HepG2 (cell line): ENCODE measurements around the gene KAZN. TPM values are rescaled to one million over a fixed set of nuclear protein-coding genes. Genes with fewer than 3 reads are reported as not detected.

Experiments
- AKAP8 ChIP-seq: sonication (generic); formaldehyde crosslinking; IDR thresholded peaks from 2 replicates; pipeline ENCODE4 v1.5.1; 2020; ENCODE audit warnings: mild to moderate bottlenecking, missing genetic modification reagents
- CEBPG ChIP-seq: IDR thresholded peaks from 2 replicates; pipeline ENCODE4 v1.6.1; 2016
- HMGA1 ChIP-seq: sonication (generic); formaldehyde crosslinking; conservative IDR thresholded peaks from 2 replicates; pipeline ENCODE4 v1.4.0; 2020; ENCODE audit warnings: missing genetic modification reagents
- MYNN ChIP-seq: sonication (generic); formaldehyde crosslinking; IDR thresholded peaks from 2 replicates; pipeline ENCODE4 v1.4.0; 2020; ENCODE audit warnings: mild to moderate bottlenecking, low read depth, missing genetic modification reagents
- RORA ChIP-seq: sonication (generic); formaldehyde crosslinking; IDR thresholded peaks from 2 replicates; pipeline ENCODE4 v1.5.0; 2020; ENCODE audit warnings: mild to moderate bottlenecking, missing genetic modification reagents, moderate library complexity
- SMARCC2 ChIP-seq: fragments of 450-650 bp; IDR thresholded peaks from 2 replicates; pipeline ENCODE4 v1.6.1; 2017; ENCODE audit warnings: antibody characterized with exemption, mild to moderate bottlenecking
- TBX2 ChIP-seq: sonication (generic); formaldehyde crosslinking; IDR thresholded peaks from 2 replicates; pipeline ENCODE4 v1.5.0; 2020; ENCODE audit warnings: missing genetic modification reagents, mild to moderate bottlenecking, borderline replicate concordance
- ZBTB43 ChIP-seq: sonication (generic); formaldehyde crosslinking; conservative IDR thresholded peaks from 2 replicates; pipeline ENCODE4 v1.4.0; 2020; ENCODE audit warnings: missing genetic modification reagents
- ZHX1 ChIP-seq: sonication (generic); formaldehyde crosslinking; IDR thresholded peaks from 2 replicates; pipeline ENCODE4 v1.8.1; 2022; ENCODE audit warnings: low read depth, mild to moderate bottlenecking, missing genetic modification reagents
- ZNF124 ChIP-seq: sonication (generic); formaldehyde crosslinking; IDR thresholded peaks from 2 replicates; pipeline ENCODE4 v1.4.0; 2020; ENCODE audit warnings: missing genetic modification reagents
- ZNF205 ChIP-seq: IDR thresholded peaks from 2 replicates; pipeline ENCODE4 v1.6.1; 2018; ENCODE audit warnings: missing biosample characterization, missing genetic modification reagents
- ZNF546 ChIP-seq: sonication (generic); formaldehyde crosslinking; conservative IDR thresholded peaks from 2 replicates; pipeline ENCODE4 v1.8.1; 2023; ENCODE audit warnings: mild to moderate bottlenecking, missing genetic modification reagents
- ZNF547 ChIP-seq: sonication (generic); formaldehyde crosslinking; IDR thresholded peaks from 2 replicates; pipeline ENCODE4 v1.5.1; 2020; ENCODE audit warnings: mild to moderate bottlenecking, missing genetic modification reagents
- ZNF557 ChIP-seq: sonication (generic); formaldehyde crosslinking; IDR thresholded peaks from 2 replicates; pipeline ENCODE4 v1.4.0; 2020; ENCODE audit warnings: missing genetic modification reagents
- ZNF644 ChIP-seq: IDR thresholded peaks from 2 replicates; pipeline ENCODE4 v1.6.1; 2016; ENCODE audit warnings: low read depth
- ZNF713 ChIP-seq: sonication (generic); formaldehyde crosslinking; IDR thresholded peaks from 2 replicates; pipeline ENCODE4 v1.4.0; 2020; ENCODE audit warnings: mild to moderate bottlenecking, missing genetic modification reagents
- ZNF776 ChIP-seq: sonication (generic); formaldehyde crosslinking; IDR thresholded peaks from 2 replicates; pipeline ENCODE4 v1.4.0; 2020; ENCODE audit warnings: mild to moderate bottlenecking, missing genetic modification reagents
- ZNF777 ChIP-seq: sonication (generic); formaldehyde crosslinking; IDR thresholded peaks from 2 replicates; pipeline ENCODE4 v1.4.0; 2020; ENCODE audit warnings: missing genetic modification reagents
- polyA plus RNA-seq, 8 experiments: library from polyadenylated mRNA; depleted of rRNA in 3 of 8; stranded (reverse) in 7 of 8; unstranded in 1 of 8; fragments of >200 nt; fragmentation: Illumina TruSeq in 4 of 8; extraction: Trizol in 4 of 8; gene quantifications; 2 replicates each; pipeline versions ENCODE4 v1.2.1 to v1.2.3, GENCODE V29; 2011 to 2016; ENCODE audit warnings: low read depth in 4 of 8, missing spikeins in 1 of 8, mixed read lengths in 1 of 8; ENCODE audit not compliant: insufficient read depth in 1 of 8
- total RNA-seq, 5 experiments: library from RNA; depleted of rRNA; stranded (reverse); fragments of >200 nt; fragmentation: Illumina TruSeq; extraction: Trizol; gene quantifications; 2 replicates each; pipeline ENCODE4 v1.2.3, GENCODE V29; 2016; ENCODE audit warnings: low read depth in 1 of 5
- TF ChIP-seq, protein P1 (sequence below): sonication (generic); formaldehyde crosslinking; IDR thresholded peaks from 2 replicates; pipeline ENCODE4 v1.5.0; 2020; ENCODE audit warnings: missing genetic modification reagents
- TF ChIP-seq, protein P2 (sequence below): sonication (generic); formaldehyde crosslinking; IDR thresholded peaks from 2 replicates; pipeline ENCODE4 v1.4.0; 2020; ENCODE audit warnings: missing genetic modification reagents, borderline replicate concordance
- TF ChIP-seq, protein P3 (sequence below): sonication (generic); formaldehyde crosslinking; IDR thresholded peaks from 2 replicates; pipeline ENCODE4 v1.4.0; 2020; ENCODE audit warnings: missing genetic modification reagents
- TF ChIP-seq, protein P4 (sequence below): IDR thresholded peaks from 2 replicates; pipeline ENCODE4 v1.6.1; 2016; ENCODE audit warnings: low read depth

The KAZN gene
- total and polyA plus RNA-seq, 2 of the 13 experiments (the other 11 are each of a cell fraction or from before 2014, with no cell fraction given), result 10.4 to 13.5 TPM

GRCh38 chr1:15145327-15145726, 546.8 kb downstream of the KAZN start (continued):
- TF ChIP-seq ZHX1 (CRISPR knock-in tag), result 0 out of 2 replicates have a peak, but pooled peaks have one; percentile 40
- TF ChIP-seq MYNN (CRISPR knock-in tag), result no peak
- TF ChIP-seq, protein P1, sequence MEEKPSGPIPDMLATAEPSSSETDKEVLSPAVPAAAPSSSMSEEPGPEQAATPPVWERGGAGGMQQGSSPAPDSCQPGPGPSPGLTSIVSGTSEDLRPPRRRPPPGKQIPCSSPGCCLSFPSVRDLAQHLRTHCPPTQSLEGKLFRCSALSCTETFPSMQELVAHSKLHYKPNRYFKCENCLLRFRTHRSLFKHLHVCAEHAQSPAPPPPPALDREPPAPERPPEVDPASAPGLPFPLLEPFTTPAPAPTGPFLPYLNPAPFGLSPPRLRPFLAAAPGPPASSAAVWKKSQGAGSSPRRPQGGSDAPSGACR (CRISPR knock-in tag), result peak; percentile 55; the same call in 1 of the 2 replicates
- peak; percentile 76; the same call in 1 of the 2 replicates for TF ChIP-seq AKAP8 (CRISPR knock-in tag)
- TF ChIP-seq ZNF557 (CRISPR knock-in tag), result no peak
- peak; percentile 68; the same call in 1 of the 2 replicates for TF ChIP-seq ZNF644 (CRISPR knock-in tag)
- TF ChIP-seq ZNF713 (CRISPR knock-in tag), result no peak
- TF ChIP-seq SMARCC2, result no peak
- peak; percentile 96 for TF ChIP-seq CEBPG (CRISPR knock-in tag)
- TF ChIP-seq, protein P2, sequence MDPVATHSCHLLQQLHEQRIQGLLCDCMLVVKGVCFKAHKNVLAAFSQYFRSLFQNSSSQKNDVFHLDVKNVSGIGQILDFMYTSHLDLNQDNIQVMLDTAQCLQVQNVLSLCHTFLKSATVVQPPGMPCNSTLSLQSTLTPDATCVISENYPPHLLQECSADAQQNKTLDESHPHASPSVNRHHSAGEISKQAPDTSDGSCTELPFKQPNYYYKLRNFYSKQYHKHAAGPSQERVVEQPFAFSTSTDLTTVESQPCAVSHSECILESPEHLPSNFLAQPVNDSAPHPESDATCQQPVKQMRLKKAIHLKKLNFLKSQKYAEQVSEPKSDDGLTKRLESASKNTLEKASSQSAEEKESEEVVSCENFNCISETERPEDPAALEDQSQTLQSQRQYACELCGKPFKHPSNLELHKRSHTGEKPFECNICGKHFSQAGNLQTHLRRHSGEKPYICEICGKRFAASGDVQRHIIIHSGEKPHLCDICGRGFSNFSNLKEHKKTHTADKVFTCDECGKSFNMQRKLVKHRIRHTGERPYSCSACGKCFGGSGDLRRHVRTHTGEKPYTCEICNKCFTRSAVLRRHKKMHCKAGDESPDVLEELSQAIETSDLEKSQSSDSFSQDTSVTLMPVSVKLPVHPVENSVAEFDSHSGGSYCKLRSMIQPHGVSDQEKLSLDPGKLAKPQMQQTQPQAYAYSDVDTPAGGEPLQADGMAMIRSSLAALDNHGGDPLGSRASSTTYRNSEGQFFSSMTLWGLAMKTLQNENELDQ (CRISPR knock-in tag), result no peak
- TF ChIP-seq ZNF124 (CRISPR knock-in tag), result no peak
- TF ChIP-seq ZNF546 (CRISPR knock-in tag), result no peak
- TF ChIP-seq HMGA1 (CRISPR knock-in tag), result no peak
- no peak for TF ChIP-seq RORA (CRISPR knock-in tag)
- TF ChIP-seq TBX2 (CRISPR knock-in tag), result peak; percentile 70; the same call in 1 of the 2 replicates
- no peak for TF ChIP-seq ZNF776
- TF ChIP-seq, protein P3, sequence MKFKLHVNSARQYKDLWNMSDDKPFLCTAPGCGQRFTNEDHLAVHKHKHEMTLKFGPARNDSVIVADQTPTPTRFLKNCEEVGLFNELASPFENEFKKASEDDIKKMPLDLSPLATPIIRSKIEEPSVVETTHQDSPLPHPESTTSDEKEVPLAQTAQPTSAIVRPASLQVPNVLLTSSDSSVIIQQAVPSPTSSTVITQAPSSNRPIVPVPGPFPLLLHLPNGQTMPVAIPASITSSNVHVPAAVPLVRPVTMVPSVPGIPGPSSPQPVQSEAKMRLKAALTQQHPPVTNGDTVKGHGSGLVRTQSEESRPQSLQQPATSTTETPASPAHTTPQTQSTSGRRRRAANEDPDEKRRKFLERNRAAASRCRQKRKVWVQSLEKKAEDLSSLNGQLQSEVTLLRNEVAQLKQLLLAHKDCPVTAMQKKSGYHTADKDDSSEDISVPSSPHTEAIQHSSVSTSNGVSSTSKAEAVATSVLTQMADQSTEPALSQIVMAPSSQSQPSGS (CRISPR knock-in tag), result 0 out of 2 replicates have a peak, but pooled peaks have one; percentile 38
- TF ChIP-seq ZNF547 (CRISPR knock-in tag), result no peak
- no peak for TF ChIP-seq ZNF777 (CRISPR knock-in tag)
- no peak; the same call in 1 of the 2 replicates for TF ChIP-seq ZNF205
- TF ChIP-seq, protein P4, sequence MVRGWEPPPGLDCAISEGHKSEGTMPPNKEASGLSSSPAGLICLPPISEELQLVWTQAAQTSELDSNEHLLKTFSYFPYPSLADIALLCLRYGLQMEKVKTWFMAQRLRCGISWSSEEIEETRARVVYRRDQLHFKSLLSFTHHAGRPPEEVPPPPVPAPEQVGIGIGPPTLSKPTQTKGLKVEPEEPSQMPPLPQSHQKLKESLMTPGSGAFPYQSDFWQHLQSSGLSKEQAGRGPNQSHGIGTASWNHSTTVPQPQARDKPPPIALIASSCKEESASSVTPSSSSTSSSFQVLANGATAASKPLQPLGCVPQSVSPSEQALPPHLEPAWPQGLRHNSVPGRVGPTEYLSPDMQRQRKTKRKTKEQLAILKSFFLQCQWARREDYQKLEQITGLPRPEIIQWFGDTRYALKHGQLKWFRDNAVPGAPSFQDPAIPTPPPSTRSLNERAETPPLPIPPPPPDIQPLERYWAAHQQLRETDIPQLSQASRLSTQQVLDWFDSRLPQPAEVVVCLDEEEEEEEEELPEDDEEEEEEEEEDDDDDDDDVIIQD (CRISPR knock-in tag), result peak; percentile 67; the same call in 1 of the 2 replicates
- no peak for TF ChIP-seq ZBTB43 (CRISPR knock-in tag)
